ENCODE measurements around the gene GYPE.
"Not testable (repeated sequence)": the region's sequence is repeated elsewhere in the genome, so short reads cannot be mapped to it uniquely, and the experiment has no call there.

- TF ChIP-seq, protein P1, sequence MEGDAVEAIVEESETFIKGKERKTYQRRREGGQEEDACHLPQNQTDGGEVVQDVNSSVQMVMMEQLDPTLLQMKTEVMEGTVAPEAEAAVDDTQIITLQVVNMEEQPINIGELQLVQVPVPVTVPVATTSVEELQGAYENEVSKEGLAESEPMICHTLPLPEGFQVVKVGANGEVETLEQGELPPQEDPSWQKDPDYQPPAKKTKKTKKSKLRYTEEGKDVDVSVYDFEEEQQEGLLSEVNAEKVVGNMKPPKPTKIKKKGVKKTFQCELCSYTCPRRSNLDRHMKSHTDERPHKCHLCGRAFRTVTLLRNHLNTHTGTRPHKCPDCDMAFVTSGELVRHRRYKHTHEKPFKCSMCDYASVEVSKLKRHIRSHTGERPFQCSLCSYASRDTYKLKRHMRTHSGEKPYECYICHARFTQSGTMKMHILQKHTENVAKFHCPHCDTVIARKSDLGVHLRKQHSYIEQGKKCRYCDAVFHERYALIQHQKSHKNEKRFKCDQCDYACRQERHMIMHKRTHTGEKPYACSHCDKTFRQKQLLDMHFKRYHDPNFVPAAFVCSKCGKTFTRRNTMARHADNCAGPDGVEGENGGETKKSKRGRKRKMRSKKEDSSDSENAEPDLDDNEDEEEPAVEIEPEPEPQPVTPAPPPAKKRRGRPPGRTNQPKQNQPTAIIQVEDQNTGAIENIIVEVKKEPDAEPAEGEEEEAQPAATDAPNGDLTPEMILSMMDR (IDR thresholded peaks at IDR 0.05; ENCODE audit: low read depth, low read length, missing input control), result not testable (repeated sequence)
- TF ChIP-seq, protein P2, sequence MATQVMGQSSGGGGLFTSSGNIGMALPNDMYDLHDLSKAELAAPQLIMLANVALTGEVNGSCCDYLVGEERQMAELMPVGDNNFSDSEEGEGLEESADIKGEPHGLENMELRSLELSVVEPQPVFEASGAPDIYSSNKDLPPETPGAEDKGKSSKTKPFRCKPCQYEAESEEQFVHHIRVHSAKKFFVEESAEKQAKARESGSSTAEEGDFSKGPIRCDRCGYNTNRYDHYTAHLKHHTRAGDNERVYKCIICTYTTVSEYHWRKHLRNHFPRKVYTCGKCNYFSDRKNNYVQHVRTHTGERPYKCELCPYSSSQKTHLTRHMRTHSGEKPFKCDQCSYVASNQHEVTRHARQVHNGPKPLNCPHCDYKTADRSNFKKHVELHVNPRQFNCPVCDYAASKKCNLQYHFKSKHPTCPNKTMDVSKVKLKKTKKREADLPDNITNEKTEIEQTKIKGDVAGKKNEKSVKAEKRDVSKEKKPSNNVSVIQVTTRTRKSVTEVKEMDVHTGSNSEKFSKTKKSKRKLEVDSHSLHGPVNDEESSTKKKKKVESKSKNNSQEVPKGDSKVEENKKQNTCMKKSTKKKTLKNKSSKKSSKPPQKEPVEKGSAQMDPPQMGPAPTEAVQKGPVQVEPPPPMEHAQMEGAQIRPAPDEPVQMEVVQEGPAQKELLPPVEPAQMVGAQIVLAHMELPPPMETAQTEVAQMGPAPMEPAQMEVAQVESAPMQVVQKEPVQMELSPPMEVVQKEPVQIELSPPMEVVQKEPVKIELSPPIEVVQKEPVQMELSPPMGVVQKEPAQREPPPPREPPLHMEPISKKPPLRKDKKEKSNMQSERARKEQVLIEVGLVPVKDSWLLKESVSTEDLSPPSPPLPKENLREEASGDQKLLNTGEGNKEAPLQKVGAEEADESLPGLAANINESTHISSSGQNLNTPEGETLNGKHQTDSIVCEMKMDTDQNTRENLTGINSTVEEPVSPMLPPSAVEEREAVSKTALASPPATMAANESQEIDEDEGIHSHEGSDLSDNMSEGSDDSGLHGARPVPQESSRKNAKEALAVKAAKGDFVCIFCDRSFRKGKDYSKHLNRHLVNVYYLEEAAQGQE (IDR thresholded peaks at IDR 0.05), result not testable (repeated sequence)
- not testable (repeated sequence) for TF ChIP-seq ZBTB33 (IDR thresholded peaks at IDR 0.05); NR2F2 (IDR thresholded peaks at IDR 0.05); TAF1 (conservative IDR thresholded peaks at IDR 0.05); SP1 (IDR thresholded peaks at IDR 0.05)
These were observed 50.7 kb downstream of the GYPE start for GRCh38 chr4:143854645-143855044.
